Prostate gland (tissue), 2 donors: ENCODE results near the gene TMC5.

Experiments used
- CTCF ChIP-seq, 4 experiments: fragments of 200-600 bp in 2 of 4; fragments of 450-650 bp in 2 of 4; sonication (generic) in 2 of 4; IDR thresholded peaks; 1 replicate in 3 of 4; 2 replicates in 1 of 4; pipeline ENCODE4 v1.5.1; 2016 to 2019; ENCODE audit warnings: antibody characterized with exemption in 4 of 4, mild to moderate bottlenecking in 2 of 4, moderate library complexity in 2 of 4
- POLR2A ChIP-seq: fragments of 450-650 bp; IDR thresholded peaks from one replicate; pipeline ENCODE4 v1.6.1; 2016; ENCODE audit warnings: antibody characterized with exemption, mild to moderate bottlenecking
- POLR2AphosphoS5 ChIP-seq: sonication (generic); formaldehyde crosslinking; IDR thresholded peaks from one replicate; pipeline ENCODE4 v1.6.1; 2017; ENCODE audit warnings: antibody characterized with exemption

DNA sequence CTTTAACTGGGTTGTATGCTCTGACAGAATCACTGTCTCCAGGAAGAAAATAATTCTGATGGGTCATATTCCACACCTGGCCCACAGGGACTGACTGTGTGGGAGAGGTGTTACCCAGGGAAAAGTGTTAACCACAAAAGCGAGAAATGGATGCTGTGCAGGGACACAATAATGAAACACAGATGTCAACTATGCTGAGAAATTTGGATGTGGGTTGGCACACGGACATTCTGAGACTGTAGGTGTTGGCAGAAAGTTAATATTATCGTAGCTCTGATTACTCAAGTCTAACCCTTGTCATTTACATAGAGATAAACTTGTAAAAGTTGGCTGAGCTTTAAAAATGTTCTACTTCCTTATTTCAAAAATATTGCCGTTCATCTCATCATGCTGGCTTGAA is 19.6 kb downstream of the TMC5 start:
- TF ChIP-seq CTCF (IDR thresholded peaks at IDR 0.05) (no peak), POLR2A (no peak), POLR2AphosphoS5 (peak; percentile 68)
